ENCODE measurements around the gene S1PR3.
A peak's percentile ranks its signal among the peaks of the same experiment; 100 is the strongest.

Gene S1PR3

GRCh38 chr9:89020754-89021153 lies 29.5 kb downstream of the S1PR3 start:
- in situ Hi-C loops (cut with HindIII; ENCODE audit: low sequenced_read_pairs): no loop called here
- H3K4me3 ChIP-seq (ENCODE audit: low read depth, low read length): no peak overlapping the region
- TF ChIP-seq, protein P1, sequence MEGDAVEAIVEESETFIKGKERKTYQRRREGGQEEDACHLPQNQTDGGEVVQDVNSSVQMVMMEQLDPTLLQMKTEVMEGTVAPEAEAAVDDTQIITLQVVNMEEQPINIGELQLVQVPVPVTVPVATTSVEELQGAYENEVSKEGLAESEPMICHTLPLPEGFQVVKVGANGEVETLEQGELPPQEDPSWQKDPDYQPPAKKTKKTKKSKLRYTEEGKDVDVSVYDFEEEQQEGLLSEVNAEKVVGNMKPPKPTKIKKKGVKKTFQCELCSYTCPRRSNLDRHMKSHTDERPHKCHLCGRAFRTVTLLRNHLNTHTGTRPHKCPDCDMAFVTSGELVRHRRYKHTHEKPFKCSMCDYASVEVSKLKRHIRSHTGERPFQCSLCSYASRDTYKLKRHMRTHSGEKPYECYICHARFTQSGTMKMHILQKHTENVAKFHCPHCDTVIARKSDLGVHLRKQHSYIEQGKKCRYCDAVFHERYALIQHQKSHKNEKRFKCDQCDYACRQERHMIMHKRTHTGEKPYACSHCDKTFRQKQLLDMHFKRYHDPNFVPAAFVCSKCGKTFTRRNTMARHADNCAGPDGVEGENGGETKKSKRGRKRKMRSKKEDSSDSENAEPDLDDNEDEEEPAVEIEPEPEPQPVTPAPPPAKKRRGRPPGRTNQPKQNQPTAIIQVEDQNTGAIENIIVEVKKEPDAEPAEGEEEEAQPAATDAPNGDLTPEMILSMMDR (IDR thresholded peaks at IDR 0.05; ENCODE audit: low read depth, low read length, missing control alignments): no peak
- no peak for DNase-seq (ENCODE audit: low read depth)

DNA sequence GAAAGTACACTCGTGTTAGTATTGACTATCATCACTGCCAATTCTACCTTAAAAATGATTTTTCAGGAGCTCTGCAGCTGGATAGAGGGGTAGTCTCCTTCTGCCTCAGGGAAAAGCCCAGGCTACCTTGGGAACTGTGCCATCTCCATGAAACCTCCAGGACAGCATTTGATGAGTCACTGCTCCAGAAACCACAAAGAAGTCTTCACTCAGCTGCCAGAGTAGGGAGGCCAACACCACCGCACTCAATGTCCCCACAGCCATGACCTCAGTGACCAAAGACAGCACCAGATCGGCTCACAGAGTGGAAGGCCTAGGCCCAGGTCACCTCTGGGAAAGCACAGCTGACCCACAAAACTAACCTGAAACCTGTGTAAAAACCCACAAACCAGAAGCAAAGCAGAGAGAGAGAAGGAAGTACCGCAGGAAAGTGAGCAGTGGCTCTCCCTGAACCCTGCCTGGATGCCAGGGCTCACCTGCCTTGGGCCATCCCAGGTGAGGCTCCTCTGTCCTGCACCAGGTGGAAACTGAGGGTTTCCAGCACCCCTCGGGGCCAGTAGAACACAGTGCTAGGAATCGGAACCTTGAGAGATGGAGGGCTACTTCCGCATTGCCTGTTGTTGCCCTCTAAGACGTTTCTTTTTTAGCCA lies 30.0 kb downstream of the S1PR3 start:
- peak; percentile 87 for DNase-seq (ENCODE audit: low read depth)
- TF ChIP-seq, protein P1 (IDR thresholded peaks at IDR 0.05; ENCODE audit: low read depth, low read length, missing control alignments): no peak
- H3K4me3 ChIP-seq (ENCODE audit: low read depth, low read length): no peak overlapping the region
- in situ Hi-C loops (cut with HindIII; ENCODE audit: low sequenced_read_pairs): no loop called here

GRCh38 chr9:89022001-89022759 lies 30.9 kb downstream of the S1PR3 start:
- DNase-seq (ENCODE audit: low read depth): no peak
- no peak overlapping the region for H3K4me3 ChIP-seq (ENCODE audit: low read depth, low read length)
- TF ChIP-seq, protein P1 (IDR thresholded peaks at IDR 0.05; ENCODE audit: low read depth, low read length, missing control alignments): no peak
- in situ Hi-C loops (cut with HindIII; ENCODE audit: low sequenced_read_pairs): no loop called here

- TF ChIP-seq, protein P1 (IDR thresholded peaks at IDR 0.05; ENCODE audit: low read depth, low read length, missing control alignments): no peak
- in situ Hi-C loops (cut with HindIII; ENCODE audit: low sequenced_read_pairs): no loop called here
- no peak for DNase-seq (ENCODE audit: low read depth)
- H3K4me3 ChIP-seq (ENCODE audit: low read depth, low read length): no peak overlapping the region
These were observed 31.6 kb downstream of the S1PR3 start for GRCh38 chr9:89022902-89023301.

DNA sequence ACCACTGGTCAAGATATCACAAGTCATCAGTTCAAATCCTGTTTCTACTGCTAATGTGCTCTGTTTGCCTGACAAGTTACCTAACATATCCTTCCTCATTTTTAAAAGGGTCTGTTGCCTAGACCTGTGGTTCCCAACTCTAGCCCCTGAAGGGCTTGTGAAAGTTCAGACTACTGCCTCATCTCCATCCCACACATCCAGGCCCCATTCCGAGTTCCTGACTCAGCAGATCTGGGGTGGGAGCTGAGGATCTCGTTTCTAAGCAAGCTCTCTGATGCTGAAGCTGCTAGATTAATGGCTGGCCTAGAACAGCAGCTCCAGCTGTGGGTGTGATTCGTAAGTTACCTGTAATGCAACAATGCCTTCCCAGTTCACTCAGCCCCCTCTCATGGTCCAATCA lies 32.5 kb downstream of the S1PR3 start:
- no peak for DNase-seq (ENCODE audit: low read depth)
- H3K4me3 ChIP-seq (ENCODE audit: low read depth, low read length): no peak overlapping the region
- TF ChIP-seq, protein P1 (IDR thresholded peaks at IDR 0.05; ENCODE audit: low read depth, low read length, missing control alignments): no peak
- in situ Hi-C loops (cut with HindIII; ENCODE audit: low sequenced_read_pairs): no loop called here

DNA sequence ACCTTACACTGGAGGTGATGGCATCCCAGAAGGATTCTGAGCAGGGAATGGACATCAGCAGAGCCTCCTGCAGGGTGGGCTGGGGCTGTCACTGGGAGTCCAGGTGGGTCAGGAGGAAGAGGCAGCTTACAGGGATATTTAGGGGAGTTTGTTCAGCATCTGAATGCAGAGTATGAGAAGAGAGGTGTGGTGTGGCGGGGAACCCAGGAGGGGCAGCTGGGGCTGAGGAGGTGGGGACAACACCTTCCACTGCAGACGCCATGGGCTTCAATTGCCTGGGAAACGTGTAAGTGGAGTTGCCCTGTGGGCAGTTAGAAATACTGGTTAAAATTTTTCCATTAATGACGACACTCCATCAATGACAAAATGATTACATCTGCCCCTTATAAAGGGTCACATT lies 33.5 kb downstream of the S1PR3 start:
- no peak overlapping the region for H3K4me3 ChIP-seq (ENCODE audit: low read depth, low read length)
- in situ Hi-C loops (cut with HindIII; ENCODE audit: low sequenced_read_pairs): no loop called here
- TF ChIP-seq, protein P1 (IDR thresholded peaks at IDR 0.05; ENCODE audit: low read depth, low read length, missing control alignments): no peak
- no peak for DNase-seq (ENCODE audit: low read depth)

Data from astrocyte of the cerebellum (primary cell).